Loucy (cell line): Measurements from ENCODE around the gene RUNX2.

Experiments used
- H2AFZ ChIP-seq: fragments of 200-600 bp; sonication (generic); 2 replicates; pipeline ENCODE4 v1.6.0; 2016; ENCODE audit warnings: antibody characterized with exemption, mild to moderate bottlenecking, low read length, moderate library complexity
- H3F3A ChIP-seq: fragments of 200-600 bp; 2 replicates; pipeline ENCODE4 v1.6.0; 2016; ENCODE audit warnings: antibody characterized with exemption, low read depth, mild to moderate bottlenecking
- H3K27me3 ChIP-seq: fragments of 200-600 bp; sonication (generic); 2 replicates; pipeline ENCODE4 v1.6.1; 2014; ENCODE audit warnings: low read length, mild to moderate bottlenecking; ENCODE audit not compliant: insufficient read depth, poor library complexity, severe bottlenecking
- H3K36me3 ChIP-seq: fragments of 200-600 bp; sonication (generic); 2 replicates; pipeline ENCODE4 v1.6.1; 2016; ENCODE audit warnings: low read length; ENCODE audit not compliant: insufficient read depth
- H3K4me1 ChIP-seq: fragments of 200-600 bp; sonication (generic); 2 replicates; pipeline ENCODE4 v1.5.1; 2014; ENCODE audit warnings: low read length, mild to moderate bottlenecking; ENCODE audit not compliant: insufficient read depth, poor library complexity, severe bottlenecking
- H3K4me2 ChIP-seq: fragments of 200-600 bp; sonication (generic); 2 replicates; pipeline ENCODE4 v1.6.0; 2014; ENCODE audit warnings: antibody characterized with exemption, low read length, low read depth, mild to moderate bottlenecking; ENCODE audit not compliant: poor library complexity, severe bottlenecking
- H3K4me3 ChIP-seq: fragments of 200-600 bp; sonication (generic); 2 replicates; pipeline ENCODE4 v1.5.1; 2014; ENCODE audit warnings: low read length, mild to moderate bottlenecking, mixed read lengths; ENCODE audit not compliant: poor library complexity, severe bottlenecking
- H3K79me2 ChIP-seq: fragments of 200-600 bp; sonication (generic); 2 replicates; pipeline ENCODE4 v1.6.1; 2014; ENCODE audit warnings: low read length; ENCODE audit not compliant: insufficient read depth
- H3K9ac ChIP-seq: fragments of 200-600 bp; sonication (generic); 2 replicates; pipeline ENCODE4 v1.6.0; 2014; ENCODE audit warnings: mild to moderate bottlenecking, low read depth, low read length, moderate library complexity; ENCODE audit not compliant: poor library complexity, severe bottlenecking
- H3K9me2 ChIP-seq: fragments of 200-600 bp; sonication (generic); replicated peaks from 2 replicates; pipeline ENCODE4 v1.6.1; 2016; ENCODE audit warnings: low read depth, low read length, mixed read lengths
- H3K9me3 ChIP-seq: fragments of 200-600 bp; sonication (generic); 2 replicates; pipeline ENCODE4 v1.6.1; 2014; ENCODE audit warnings: mild to moderate bottlenecking, antibody characterized with exemption, low read length, low read depth; ENCODE audit not compliant: insufficient read depth
- H4K20me1 ChIP-seq: fragments of 200-600 bp; sonication (generic); 2 replicates; pipeline ENCODE4 v1.6.0; 2014; ENCODE audit warnings: antibody characterized with exemption, low read length, mild to moderate bottlenecking; ENCODE audit not compliant: insufficient read depth, poor library complexity, severe bottlenecking
- EZH2phosphoT487 ChIP-seq: fragments of 200-600 bp; IDR thresholded peaks from 2 replicates; pipeline ENCODE4 v1.6.1; 2018; ENCODE audit warnings: antibody characterized with exemption, mild to moderate bottlenecking, moderate library complexity, borderline replicate concordance
- TF ChIP-seq, protein P1 (sequence below): fragments of 200-600 bp; sonication (generic); conservative IDR thresholded peaks from 2 replicates; pipeline ENCODE4 v1.5.1; 2014; ENCODE audit warnings: mild to moderate bottlenecking, antibody characterized with exemption, low read length

The RUNX2 gene

DNA sequence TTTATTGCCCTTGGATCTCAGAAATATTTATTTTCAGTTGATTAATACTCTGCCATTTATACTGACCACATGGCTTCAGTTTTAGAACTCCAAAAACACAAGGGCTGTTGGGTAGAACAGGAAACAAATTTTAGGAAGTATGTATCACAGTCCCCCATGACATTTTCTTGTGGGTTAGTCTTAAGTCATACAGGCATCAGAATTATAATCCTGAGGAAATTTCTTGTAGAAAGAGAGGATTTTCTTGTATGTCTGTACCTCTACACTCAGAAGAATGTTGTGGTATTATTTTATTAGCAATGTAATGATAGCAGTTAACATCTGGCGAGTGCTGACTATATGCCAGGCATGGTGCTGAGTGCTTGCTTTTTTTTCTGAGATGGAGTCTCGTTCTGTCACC is 384.7 kb downstream of the RUNX2 start:
- Histone ChIP-seq H3K79me2 (no peaks in the 10 kb centered on the region), H4K20me1 (no peaks in the 10 kb centered on the region), H3K9me3 (no peaks in the 10 kb centered on the region), H3K9me2 (no peaks in the 10 kb centered on the region), H2AFZ (no peak overlapping the region), H3F3A (no peaks in the 10 kb centered on the region), H3K27me3 (no peaks in the 10 kb centered on the region), H3K36me3 (no peaks in the 10 kb centered on the region), H3K4me1 (peaks cover 31% of the 10 kb centered on the region), H3K9ac (no peak overlapping the region), H3K4me2 (peak overlapping the region; percentile 8), H3K4me3 (no peak overlapping the region)
- TF ChIP-seq, protein P1, sequence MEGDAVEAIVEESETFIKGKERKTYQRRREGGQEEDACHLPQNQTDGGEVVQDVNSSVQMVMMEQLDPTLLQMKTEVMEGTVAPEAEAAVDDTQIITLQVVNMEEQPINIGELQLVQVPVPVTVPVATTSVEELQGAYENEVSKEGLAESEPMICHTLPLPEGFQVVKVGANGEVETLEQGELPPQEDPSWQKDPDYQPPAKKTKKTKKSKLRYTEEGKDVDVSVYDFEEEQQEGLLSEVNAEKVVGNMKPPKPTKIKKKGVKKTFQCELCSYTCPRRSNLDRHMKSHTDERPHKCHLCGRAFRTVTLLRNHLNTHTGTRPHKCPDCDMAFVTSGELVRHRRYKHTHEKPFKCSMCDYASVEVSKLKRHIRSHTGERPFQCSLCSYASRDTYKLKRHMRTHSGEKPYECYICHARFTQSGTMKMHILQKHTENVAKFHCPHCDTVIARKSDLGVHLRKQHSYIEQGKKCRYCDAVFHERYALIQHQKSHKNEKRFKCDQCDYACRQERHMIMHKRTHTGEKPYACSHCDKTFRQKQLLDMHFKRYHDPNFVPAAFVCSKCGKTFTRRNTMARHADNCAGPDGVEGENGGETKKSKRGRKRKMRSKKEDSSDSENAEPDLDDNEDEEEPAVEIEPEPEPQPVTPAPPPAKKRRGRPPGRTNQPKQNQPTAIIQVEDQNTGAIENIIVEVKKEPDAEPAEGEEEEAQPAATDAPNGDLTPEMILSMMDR: no peak
- no peak for TF ChIP-seq EZH2phosphoT487
